ENCODE results near the gene ZNF335. TPM values are rescaled to one million over a fixed set of nuclear protein-coding genes. Genes with fewer than 3 reads are reported as not detected.

Gene ZNF335
- total and polyA plus RNA-seq, 2 of the 13 experiments (the other 11 are each of a cell fraction or from before 2014, with no cell fraction given): 9.7 to 13.7 TPM

DNA sequence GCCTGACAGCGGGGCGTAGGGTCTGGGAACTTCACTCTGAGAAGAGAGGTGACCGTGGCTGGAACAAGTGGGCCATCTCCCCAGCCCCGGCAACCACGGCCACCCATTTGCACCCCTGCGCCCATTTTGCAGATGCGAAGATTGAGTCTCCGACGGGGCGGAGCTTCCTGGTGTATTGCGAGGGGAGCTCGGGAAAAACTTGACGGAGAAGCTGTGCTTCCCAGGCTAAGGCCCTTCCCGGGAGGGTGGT, 653 bp downstream of the ZNF335 start (continued):
- TF ChIP-seq, protein P1, sequence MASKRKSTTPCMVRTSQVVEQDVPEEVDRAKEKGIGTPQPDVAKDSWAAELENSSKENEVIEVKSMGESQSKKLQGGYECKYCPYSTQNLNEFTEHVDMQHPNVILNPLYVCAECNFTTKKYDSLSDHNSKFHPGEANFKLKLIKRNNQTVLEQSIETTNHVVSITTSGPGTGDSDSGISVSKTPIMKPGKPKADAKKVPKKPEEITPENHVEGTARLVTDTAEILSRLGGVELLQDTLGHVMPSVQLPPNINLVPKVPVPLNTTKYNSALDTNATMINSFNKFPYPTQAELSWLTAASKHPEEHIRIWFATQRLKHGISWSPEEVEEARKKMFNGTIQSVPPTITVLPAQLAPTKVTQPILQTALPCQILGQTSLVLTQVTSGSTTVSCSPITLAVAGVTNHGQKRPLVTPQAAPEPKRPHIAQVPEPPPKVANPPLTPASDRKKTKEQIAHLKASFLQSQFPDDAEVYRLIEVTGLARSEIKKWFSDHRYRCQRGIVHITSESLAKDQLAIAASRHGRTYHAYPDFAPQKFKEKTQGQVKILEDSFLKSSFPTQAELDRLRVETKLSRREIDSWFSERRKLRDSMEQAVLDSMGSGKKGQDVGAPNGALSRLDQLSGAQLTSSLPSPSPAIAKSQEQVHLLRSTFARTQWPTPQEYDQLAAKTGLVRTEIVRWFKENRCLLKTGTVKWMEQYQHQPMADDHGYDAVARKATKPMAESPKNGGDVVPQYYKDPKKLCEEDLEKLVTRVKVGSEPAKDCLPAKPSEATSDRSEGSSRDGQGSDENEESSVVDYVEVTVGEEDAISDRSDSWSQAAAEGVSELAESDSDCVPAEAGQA (IDR thresholded peaks at IDR 0.05; ENCODE audit: low read depth): no peak
- TF ChIP-seq, protein P1 (CRISPR knock-in tag; IDR thresholded peaks at IDR 0.05; ENCODE audit: borderline replicate concordance): no peak; the same call in 1 of the 2 replicates
- TF ChIP-seq NCOA2 (CRISPR knock-in tag; IDR thresholded peaks at IDR 0.05) (no peak), GATA4 (IDR thresholded peaks at IDR 0.05; ENCODE audit: borderline replicate concordance, low read depth) (no peak; the same call in 1 of the 2 replicates), ZNF30 (CRISPR knock-in tag; IDR thresholded peaks at IDR 0.05) (no peak), ZNF326 (CRISPR knock-in tag; IDR thresholded peaks at IDR 0.05; ENCODE audit: borderline replicate concordance) (no peak), RBAK (CRISPR knock-in tag; IDR thresholded peaks at IDR 0.05) (peak; percentile 12; the same call in 1 of the 2 replicates), ZNF484 (CRISPR knock-in tag; IDR thresholded peaks at IDR 0.05; ENCODE audit: borderline replicate concordance, low read depth) (no peak; the same call in 1 of the 2 replicates), MED8 (CRISPR knock-in tag; IDR thresholded peaks at IDR 0.05; ENCODE audit: insufficient replicate concordance) (no peak), HMGA1 (CRISPR knock-in tag; conservative IDR thresholded peaks at IDR 0.05) (no peak), TARDBP (CRISPR knock-in tag; IDR thresholded peaks at IDR 0.05) (no peak), ZNF17 (CRISPR knock-in tag; IDR thresholded peaks at IDR 0.05) (no peak), ZNF180 (CRISPR knock-in tag; IDR thresholded peaks at IDR 0.05; ENCODE audit: borderline replicate concordance, low read depth) (no peak), CBX1 (IDR thresholded peaks at IDR 0.05; ENCODE audit: low read depth) (peak; percentile 99), SMC3 (IDR thresholded peaks at IDR 0.05; ENCODE audit: low read length) (no peak), FIP1L1 (IDR thresholded peaks at IDR 0.05; ENCODE audit: borderline replicate concordance, insufficient read depth, low read depth, low read length) (no peak; the same call in 1 of the 2 replicates)
- TF ChIP-seq, protein P2, sequence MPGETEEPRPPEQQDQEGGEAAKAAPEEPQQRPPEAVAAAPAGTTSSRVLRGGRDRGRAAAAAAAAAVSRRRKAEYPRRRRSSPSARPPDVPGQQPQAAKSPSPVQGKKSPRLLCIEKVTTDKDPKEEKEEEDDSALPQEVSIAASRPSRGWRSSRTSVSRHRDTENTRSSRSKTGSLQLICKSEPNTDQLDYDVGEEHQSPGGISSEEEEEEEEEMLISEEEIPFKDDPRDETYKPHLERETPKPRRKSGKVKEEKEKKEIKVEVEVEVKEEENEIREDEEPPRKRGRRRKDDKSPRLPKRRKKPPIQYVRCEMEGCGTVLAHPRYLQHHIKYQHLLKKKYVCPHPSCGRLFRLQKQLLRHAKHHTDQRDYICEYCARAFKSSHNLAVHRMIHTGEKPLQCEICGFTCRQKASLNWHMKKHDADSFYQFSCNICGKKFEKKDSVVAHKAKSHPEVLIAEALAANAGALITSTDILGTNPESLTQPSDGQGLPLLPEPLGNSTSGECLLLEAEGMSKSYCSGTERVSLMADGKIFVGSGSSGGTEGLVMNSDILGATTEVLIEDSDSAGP (CRISPR knock-in tag; IDR thresholded peaks at IDR 0.05; ENCODE audit: borderline replicate concordance): no peak
- TF ChIP-seq, protein P3, sequence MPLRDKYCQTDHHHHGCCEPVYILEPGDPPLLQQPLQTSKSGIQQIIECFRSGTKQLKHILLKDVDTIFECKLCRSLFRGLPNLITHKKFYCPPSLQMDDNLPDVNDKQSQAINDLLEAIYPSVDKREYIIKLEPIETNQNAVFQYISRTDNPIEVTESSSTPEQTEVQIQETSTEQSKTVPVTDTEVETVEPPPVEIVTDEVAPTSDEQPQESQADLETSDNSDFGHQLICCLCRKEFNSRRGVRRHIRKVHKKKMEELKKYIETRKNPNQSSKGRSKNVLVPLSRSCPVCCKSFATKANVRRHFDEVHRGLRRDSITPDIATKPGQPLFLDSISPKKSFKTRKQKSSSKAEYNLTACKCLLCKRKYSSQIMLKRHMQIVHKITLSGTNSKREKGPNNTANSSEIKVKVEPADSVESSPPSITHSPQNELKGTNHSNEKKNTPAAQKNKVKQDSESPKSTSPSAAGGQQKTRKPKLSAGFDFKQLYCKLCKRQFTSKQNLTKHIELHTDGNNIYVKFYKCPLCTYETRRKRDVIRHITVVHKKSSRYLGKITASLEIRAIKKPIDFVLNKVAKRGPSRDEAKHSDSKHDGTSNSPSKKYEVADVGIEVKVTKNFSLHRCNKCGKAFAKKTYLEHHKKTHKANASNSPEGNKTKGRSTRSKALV (CRISPR knock-in tag; IDR thresholded peaks at IDR 0.05): no peak
- TF ChIP-seq, protein P4, sequence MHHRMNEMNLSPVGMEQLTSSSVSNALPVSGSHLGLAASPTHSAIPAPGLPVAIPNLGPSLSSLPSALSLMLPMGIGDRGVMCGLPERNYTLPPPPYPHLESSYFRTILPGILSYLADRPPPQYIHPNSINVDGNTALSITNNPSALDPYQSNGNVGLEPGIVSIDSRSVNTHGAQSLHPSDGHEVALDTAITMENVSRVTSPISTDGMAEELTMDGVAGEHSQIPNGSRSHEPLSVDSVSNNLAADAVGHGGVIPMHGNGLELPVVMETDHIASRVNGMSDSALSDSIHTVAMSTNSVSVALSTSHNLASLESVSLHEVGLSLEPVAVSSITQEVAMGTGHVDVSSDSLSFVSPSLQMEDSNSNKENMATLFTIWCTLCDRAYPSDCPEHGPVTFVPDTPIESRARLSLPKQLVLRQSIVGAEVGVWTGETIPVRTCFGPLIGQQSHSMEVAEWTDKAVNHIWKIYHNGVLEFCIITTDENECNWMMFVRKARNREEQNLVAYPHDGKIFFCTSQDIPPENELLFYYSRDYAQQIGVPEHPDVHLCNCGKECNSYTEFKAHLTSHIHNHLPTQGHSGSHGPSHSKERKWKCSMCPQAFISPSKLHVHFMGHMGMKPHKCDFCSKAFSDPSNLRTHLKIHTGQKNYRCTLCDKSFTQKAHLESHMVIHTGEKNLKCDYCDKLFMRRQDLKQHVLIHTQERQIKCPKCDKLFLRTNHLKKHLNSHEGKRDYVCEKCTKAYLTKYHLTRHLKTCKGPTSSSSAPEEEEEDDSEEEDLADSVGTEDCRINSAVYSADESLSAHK (CRISPR knock-in tag; IDR thresholded peaks at IDR 0.05; ENCODE audit: borderline replicate concordance): peak; percentile 63; the same call in 1 of the 2 replicates

Data from HepG2 (cell line).